ENCODE data around the gene SPEM3.
"Not testable (repeated sequence)": the region's sequence is repeated elsewhere in the genome, so short reads cannot be mapped to it uniquely, and the experiment has no call there.

The SPEM3 gene

DNA sequence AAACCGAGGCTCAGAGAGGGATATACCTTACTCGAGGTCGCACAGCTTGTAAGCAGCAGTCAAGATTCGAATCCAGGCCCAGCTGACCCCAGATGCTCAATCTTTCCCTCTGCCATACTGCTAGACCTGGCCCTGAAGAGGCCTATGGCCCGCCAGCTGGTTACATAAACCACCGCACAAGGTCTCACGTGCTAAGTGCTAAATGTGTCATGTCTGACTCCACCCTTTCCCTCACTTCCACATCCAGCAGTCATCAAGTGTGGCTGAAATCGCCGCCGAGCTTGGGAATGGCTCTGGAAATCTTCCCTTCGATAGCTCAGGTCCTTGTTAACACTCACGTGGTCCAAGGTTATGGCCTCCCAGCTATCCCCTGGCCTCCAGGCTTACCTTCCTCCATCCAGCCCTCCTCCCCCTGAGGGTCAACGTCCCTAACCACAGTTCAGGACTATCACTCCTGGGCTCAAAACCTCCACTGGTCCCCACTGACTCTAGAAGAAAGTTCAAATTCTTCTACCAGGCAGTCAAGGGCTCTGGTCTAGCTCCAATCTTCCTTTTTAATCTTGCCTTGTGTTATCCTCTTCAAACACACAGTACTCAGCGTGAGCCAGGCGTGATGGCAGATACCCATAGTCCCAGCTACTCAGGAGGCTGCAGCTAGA, 47.2 kb downstream of the SPEM3 start:
- peak overlapping the region; percentile 97 for H3K27ac ChIP-seq (ENCODE audit: low read length)
- H3K4me3 ChIP-seq (ENCODE audit: low read length in 2 of 2) = peak overlapping the region in 1 of 2 donors; percentile 92
- peak overlapping the region in 1 of 2 donors; percentile 51 for H3K9ac ChIP-seq (ENCODE audit: low read length in 2 of 2)
- peaks cover 54% of the 10 kb centered on the region for H3K4me1 ChIP-seq (ENCODE audit: control insufficient read depth, insufficient read depth, low read length)
- H3K9me3 ChIP-seq (ENCODE audit: control insufficient read depth in 2 of 2, low read length in 2 of 2) = no peaks in the 10 kb centered on the region
- no peaks in the 10 kb centered on the region for H3K27me3 ChIP-seq (ENCODE audit: control insufficient read depth in 1 of 2, insufficient read depth in 2 of 2, low read length in 2 of 2)
- H3K36me3 ChIP-seq (ENCODE audit: control insufficient read depth in 2 of 2, insufficient read depth in 2 of 2, low read length in 2 of 2) = peaks cover 0 to 2% of the 10 kb centered on the region in 2 donors

DNA sequence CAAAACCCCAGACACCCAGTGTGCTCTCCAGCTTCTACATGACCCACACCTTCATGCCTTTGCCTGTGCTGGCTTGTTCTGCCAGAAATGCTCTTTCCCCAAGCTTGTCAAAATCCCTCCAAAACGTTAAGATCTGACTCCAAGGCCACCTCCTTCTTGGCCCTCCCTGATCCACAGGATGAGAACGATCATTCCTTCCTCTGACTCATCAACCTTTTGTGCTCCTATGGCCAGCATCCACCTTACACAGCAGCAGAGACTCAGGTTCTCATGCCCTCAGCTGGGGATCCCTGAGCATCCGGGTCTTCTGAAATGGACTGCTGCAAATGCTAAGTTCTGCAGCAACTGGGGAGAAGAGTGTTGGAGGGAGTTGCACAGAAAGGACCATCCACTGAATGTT, 47.8 kb downstream of the SPEM3 start:
- Histone ChIP-seq H3K27me3 (ENCODE audit: control insufficient read depth in 1 of 2, insufficient read depth in 2 of 2, low read length in 2 of 2) (no peaks in the 10 kb centered on the region), H3K4me3 (ENCODE audit: low read length in 2 of 2) (peak overlapping the region in 1 of 2 donors; percentile 92), H3K4me1 (ENCODE audit: control insufficient read depth, insufficient read depth, low read length) (peaks cover 54% of the 10 kb centered on the region), H3K36me3 (ENCODE audit: control insufficient read depth in 2 of 2, insufficient read depth in 2 of 2, low read length in 2 of 2) (peaks cover 0 to 2% of the 10 kb centered on the region in 2 donors), H3K9me3 (ENCODE audit: control insufficient read depth in 2 of 2, low read length in 2 of 2) (no peaks in the 10 kb centered on the region), H3K9ac (ENCODE audit: low read length in 2 of 2) (peak overlapping the region in 1 of 2 donors; percentile 51), H3K27ac (ENCODE audit: low read length) (peak overlapping the region; percentile 97)

DNA sequence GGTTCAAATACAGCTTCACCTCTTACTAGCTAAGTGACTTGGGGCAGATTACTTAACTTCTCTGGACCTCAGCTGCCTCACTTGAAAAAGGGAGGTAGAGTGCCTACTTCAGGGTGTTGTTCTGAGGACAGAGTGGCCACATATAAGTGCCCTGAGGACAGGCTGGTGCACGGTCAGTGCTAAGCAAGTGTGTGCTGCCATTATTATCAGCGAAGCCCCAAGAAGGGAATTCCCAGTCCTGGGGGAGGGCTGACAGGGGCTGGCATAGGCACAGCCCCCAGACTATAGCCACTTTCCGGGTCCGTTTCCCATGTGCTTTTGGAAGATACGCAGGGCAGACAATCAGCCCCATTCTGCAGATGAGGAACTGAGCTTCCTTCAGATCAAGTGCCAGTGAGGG, 48.3 kb downstream of the SPEM3 start:
- no peaks in the 10 kb centered on the region for H3K9me3 ChIP-seq (ENCODE audit: control insufficient read depth in 2 of 2, low read length in 2 of 2)
- H3K9ac ChIP-seq (ENCODE audit: low read length in 2 of 2) = peak overlapping the region in 1 of 2 donors; percentile 51
- H3K36me3 ChIP-seq (ENCODE audit: control insufficient read depth in 2 of 2, insufficient read depth in 2 of 2, low read length in 2 of 2) = peaks cover 0 to 2% of the 10 kb centered on the region in 2 donors
- H3K27me3 ChIP-seq (ENCODE audit: control insufficient read depth in 1 of 2, insufficient read depth in 2 of 2, low read length in 2 of 2) = no peaks in the 10 kb centered on the region
- peak overlapping the region; percentile 97 for H3K27ac ChIP-seq (ENCODE audit: low read length)
- H3K4me3 ChIP-seq (ENCODE audit: low read length in 2 of 2) = peak overlapping the region; percentile 59 to 92
- peaks cover 51% of the 10 kb centered on the region for H3K4me1 ChIP-seq (ENCODE audit: control insufficient read depth, insufficient read depth, low read length)

DNA sequence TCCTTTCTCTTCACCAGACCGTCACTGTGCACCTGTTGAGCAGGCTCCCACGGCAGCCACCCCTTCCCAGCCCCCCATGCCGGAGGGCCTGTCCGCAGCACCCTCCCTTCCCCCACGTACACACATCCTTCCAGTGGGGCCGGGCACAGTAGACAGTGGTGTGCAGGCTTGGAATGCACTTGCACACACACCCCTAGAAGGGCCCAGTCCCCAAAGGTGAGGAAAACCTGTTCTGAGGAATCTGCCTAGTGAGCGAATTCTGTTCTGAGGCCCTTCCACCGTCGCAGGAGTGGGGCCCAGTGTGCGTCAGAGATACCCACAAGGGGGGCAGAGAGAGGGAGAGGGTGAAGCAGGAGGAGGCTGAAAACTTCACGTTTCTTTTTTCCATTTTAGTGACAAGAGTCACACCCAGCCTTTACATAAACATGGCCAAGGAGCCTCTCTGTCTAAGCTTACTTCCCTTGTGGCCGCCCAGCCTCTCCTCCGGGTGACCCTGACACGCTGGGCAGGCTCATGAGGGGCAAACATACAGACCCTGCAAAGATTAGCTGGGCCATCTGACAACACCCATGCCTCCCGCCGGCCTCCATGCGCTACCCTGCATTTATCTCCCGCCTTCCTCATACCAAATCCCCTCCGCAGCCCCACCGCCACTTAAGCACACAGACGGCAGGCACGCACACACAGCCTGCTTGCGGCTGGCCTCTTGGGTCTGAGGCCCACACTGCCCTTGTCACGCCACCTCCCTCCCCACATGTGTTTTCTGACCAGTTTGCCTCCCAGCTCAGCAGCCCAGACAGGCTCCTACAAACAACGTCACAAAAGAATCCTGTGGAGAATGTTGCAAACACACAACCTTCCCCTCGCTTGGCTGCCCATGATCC, 49.0 kb downstream of the SPEM3 start:
- Histone ChIP-seq H3K4me3 (ENCODE audit: low read length in 2 of 2) (peak overlapping the region; percentile 59 to 92), H3K9ac (ENCODE audit: low read length in 2 of 2) (peak overlapping the region; percentile 88 to 93), H3K27me3 (ENCODE audit: control insufficient read depth in 1 of 2, insufficient read depth in 2 of 2, low read length in 2 of 2) (no peaks in the 10 kb centered on the region), H3K36me3 (ENCODE audit: control insufficient read depth in 2 of 2, insufficient read depth in 2 of 2, low read length in 2 of 2) (peaks cover 0 to 2% of the 10 kb centered on the region in 2 donors), H3K9me3 (ENCODE audit: control insufficient read depth in 2 of 2, low read length in 2 of 2) (no peaks in the 10 kb centered on the region), H3K27ac (ENCODE audit: low read length) (peak overlapping the region; percentile 97), H3K4me1 (ENCODE audit: control insufficient read depth, insufficient read depth, low read length) (peaks cover 49% of the 10 kb centered on the region)

DNA sequence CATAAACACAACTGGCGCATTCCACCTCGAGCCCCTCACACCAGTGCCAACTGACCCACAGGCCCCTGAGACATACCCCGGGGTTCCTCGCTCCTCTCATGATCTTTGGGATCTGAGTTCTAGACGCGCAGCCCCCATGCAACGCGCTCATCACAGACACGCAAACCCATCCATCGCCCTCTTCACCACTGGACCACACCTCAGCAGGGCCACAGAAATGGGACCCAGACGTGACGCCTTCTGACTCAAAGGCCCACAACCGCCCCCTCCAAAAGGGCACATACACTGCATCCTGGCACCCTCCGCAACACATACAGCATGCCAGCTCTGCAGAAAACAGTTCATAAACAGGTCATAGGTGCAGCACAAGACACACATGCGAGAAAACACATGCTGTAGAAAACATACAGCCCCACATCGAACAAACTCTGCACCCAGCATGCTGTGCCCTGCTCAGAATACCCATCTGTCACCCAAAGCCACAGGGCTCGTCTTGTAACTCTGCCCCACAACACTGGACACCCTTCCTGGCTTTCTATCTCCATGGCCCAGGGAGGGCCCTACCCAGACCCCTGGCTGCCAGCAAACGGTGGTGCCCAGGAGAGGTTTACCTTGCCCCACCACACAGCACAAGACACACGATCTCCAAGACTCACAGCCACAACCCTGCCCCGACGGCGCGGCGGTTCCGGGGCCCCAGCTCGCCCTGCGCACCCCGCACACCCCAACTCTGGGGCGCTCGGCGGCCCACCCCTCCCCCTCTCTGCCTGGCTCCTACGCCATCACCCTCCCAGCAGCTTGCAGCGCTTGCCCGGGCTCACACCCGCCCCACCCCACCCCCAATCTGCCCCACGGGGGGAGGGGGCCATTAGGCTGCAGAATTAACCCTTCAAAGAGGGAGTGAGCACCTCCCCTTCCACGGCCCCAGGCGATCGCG, 49.9 kb downstream of the SPEM3 start:
- peaks cover 0 to 2% of the 10 kb centered on the region in 2 donors for H3K36me3 ChIP-seq (ENCODE audit: control insufficient read depth in 2 of 2, insufficient read depth in 2 of 2, low read length in 2 of 2)
- H3K4me3 ChIP-seq (ENCODE audit: low read length in 2 of 2) = peak overlapping the region; percentile 59 to 92
- H3K27ac ChIP-seq (ENCODE audit: low read length) = peak overlapping the region; percentile 97
- H3K9ac ChIP-seq (ENCODE audit: low read length in 2 of 2) = peak overlapping the region; percentile 88 to 93
- H3K9me3 ChIP-seq (ENCODE audit: control insufficient read depth in 2 of 2, low read length in 2 of 2) = no peaks in the 10 kb centered on the region
- peaks cover 57% of the 10 kb centered on the region for H3K4me1 ChIP-seq (ENCODE audit: control insufficient read depth, insufficient read depth, low read length)
- no peaks in the 10 kb centered on the region for H3K27me3 ChIP-seq (ENCODE audit: control insufficient read depth in 1 of 2, insufficient read depth in 2 of 2, low read length in 2 of 2)

DNA sequence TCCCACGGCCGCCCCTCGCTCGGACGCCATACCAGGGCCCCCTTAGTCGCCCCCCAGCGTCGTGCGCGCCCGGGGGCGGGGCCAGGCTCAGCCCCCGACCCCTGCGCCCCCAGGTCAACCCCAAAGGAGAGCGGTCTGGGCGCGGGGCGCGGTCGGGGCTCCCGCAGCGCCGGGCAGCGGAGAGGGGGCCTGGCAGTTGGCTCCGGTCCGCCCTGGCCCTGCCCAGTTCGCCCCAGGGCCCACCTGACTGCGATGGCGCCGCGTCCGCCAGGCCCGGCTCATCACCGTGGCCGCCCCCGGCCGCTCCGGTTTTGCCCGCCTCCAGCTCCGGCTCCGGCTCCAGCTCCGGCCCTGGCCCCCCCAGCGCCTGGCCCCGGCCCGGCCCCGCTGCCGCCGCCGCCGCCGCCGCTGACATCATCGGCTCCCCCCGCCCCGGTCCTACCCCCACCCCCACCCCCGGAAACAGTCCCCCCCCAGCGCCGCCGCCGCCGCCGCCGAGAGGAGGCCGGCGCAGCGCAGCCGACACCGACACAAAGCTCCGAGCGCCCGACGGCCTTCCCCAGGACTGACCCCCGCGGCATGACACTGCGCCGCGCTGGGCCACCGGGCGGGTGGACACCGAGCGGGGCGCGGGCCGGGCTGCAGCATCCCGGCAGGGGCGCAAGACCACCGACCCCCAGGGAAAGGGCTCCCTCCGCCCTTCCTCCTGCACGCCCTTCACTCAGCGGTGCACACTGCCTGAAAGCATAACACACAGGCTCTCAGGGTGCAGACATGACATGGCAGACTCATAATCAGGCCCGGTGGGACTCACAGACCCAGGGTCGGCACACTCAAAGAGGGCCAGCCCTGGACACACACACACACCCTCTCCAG, 50.8 kb downstream of the SPEM3 start, which contains the start of gene ZBTB4:
ZBTB4 (minus strand) TSS at position 419 of the 876 bp plus-strand sequence. CDS start 12,830 bp downstream, outside the sequence.
- H3K27ac ChIP-seq (ENCODE audit: low read length) = peak within 1 kb of the TSS; percentile 97
- H3K36me3 ChIP-seq (ENCODE audit: control insufficient read depth in 2 of 2, insufficient read depth in 2 of 2, low read length in 2 of 2) = peaks cover 0 to 2% of the 10 kb centered on the region in 2 donors
- peak within 1 kb of the TSS; percentile 90 to 93 for H3K9ac ChIP-seq (ENCODE audit: low read length in 2 of 2)
- no peaks in the 10 kb centered on the region for H3K27me3 ChIP-seq (ENCODE audit: control insufficient read depth in 1 of 2, insufficient read depth in 2 of 2, low read length in 2 of 2)
- peaks cover 55% of the 10 kb centered on the region for H3K4me1 ChIP-seq (ENCODE audit: control insufficient read depth, insufficient read depth, low read length)
- no peaks in the 10 kb centered on the region for H3K9me3 ChIP-seq (ENCODE audit: control insufficient read depth in 2 of 2, low read length in 2 of 2)
- H3K4me3 ChIP-seq (ENCODE audit: low read length in 2 of 2) = peak within 1 kb of the TSS; percentile 83 to 92

DNA sequence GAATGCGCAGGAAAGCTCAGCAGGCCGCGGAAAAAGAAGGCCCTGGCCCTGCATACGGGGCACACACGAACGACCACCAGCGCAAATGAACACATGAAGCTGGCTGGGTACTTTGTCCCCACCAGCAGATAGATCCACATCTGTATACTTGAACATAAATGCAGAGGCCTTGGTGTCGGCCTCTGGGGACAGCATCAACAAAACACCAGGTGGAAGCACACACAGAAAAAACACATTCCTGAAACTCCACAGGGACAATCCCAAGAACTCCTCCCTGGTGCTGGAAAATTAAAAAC, 51.4 kb downstream of the SPEM3 start:
- peak overlapping the region; percentile 73 to 90 for H3K9ac ChIP-seq (ENCODE audit: low read length in 2 of 2)
- peak overlapping the region; percentile 94 for H3K27ac ChIP-seq (ENCODE audit: low read length)
- H3K9me3 ChIP-seq (ENCODE audit: control insufficient read depth in 2 of 2, low read length in 2 of 2) = no peaks in the 10 kb centered on the region
- H3K27me3 ChIP-seq (ENCODE audit: control insufficient read depth in 1 of 2, insufficient read depth in 2 of 2, low read length in 2 of 2) = no peaks in the 10 kb centered on the region
- H3K36me3 ChIP-seq (ENCODE audit: control insufficient read depth in 2 of 2, insufficient read depth in 2 of 2, low read length in 2 of 2) = peaks cover 0 to 2% of the 10 kb centered on the region in 2 donors
- H3K4me1 ChIP-seq (ENCODE audit: control insufficient read depth, insufficient read depth, low read length) = peaks cover 57% of the 10 kb centered on the region
- H3K4me3 ChIP-seq (ENCODE audit: low read length in 2 of 2) = peak overlapping the region; percentile 83 to 87

DNA sequence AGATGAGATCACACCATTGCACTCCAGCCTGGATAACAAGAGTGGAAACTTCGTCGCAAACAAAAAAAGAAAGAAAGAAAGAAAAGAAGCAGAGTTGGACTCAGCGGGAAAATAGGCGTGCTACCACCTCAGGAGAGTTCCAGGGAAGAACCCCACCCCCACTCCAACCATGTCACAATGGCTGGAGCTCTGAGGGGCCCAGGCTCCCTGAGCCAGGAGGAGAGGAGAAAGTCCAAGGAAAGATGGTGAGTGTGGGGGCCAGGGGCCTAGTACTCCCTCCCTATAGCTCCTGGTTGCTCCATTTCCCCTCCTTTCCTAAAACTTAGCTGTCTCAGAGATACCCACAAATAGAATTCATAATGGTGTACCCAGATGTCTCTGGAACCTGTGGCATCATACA, 52.6 kb downstream of the SPEM3 start, which contains the start of gene SLC35G6:
SLC35G6 (plus strand) TSS at position 172 of the 400 bp plus-strand sequence; CDS start at position 243, 71 bp downstream.
- H3K9ac ChIP-seq (ENCODE audit: low read length in 2 of 2) = peak within 1 kb of the TSS in 1 of 2 donors; percentile 73
- not testable (repeated sequence) for H3K9me3 ChIP-seq (ENCODE audit: control insufficient read depth in 2 of 2, low read length in 2 of 2); H3K27me3 ChIP-seq (ENCODE audit: control insufficient read depth in 1 of 2, insufficient read depth in 2 of 2, low read length in 2 of 2); H3K36me3 ChIP-seq (ENCODE audit: control insufficient read depth in 2 of 2, insufficient read depth in 2 of 2, low read length in 2 of 2)
- H3K27ac ChIP-seq (ENCODE audit: low read length) = peak within 1 kb of the TSS; percentile 94
- peak within 1 kb of the TSS in 1 of 2 donors; percentile 87 for H3K4me3 ChIP-seq (ENCODE audit: low read length in 2 of 2)
- H3K4me1 ChIP-seq (ENCODE audit: control insufficient read depth, insufficient read depth, low read length) = peaks cover 56% of the 10 kb centered on the region

DNA sequence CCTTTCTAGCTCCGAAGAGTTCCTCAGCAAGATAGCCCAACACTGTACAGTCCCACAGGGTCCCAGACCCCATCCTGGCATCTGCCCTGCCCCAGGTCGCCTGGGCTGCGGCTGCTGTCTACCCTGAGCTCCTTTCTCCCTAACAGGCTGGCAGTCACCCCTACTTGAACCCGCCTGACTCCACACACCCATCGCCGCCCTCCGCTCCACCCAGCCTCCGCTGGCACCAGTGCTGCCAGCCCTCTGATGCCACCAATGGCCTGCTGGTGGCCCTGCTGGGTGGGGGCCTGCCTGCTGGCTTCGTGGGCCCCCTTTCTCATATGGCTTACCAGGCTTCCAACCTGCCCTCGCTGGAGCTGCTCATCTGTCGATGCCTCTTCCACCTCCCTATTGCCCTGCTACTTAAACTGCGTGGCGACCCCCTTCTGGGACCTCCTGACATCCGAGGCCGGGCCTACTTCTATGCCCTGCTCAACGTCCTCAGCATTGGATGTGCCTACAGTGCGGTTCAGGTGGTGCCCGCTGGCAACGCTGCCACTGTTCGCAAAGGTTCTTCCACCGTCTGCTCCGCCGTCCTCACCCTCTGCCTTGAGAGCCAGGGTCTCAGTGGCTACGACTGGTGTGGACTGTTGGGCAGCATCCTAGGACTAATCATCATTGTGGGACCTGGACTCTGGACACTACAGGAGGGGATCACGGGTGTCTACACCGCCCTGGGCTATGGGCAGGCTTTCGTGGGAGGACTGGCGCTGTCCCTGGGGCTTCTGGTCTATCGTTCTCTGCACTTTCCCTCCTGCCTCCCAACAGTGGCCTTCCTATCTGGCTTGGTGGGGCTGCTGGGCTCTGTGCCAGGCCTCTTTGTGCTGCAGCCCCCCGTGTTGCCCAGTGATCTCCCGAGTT, 53.4 kb downstream of the SPEM3 start:
- Histone ChIP-seq H3K27ac (ENCODE audit: low read length) (peak overlapping the region; percentile 100), H3K4me1 (ENCODE audit: control insufficient read depth, insufficient read depth, low read length) (peaks cover 54% of the 10 kb centered on the region)
- not testable (repeated sequence) for H3K4me3 ChIP-seq (ENCODE audit: low read length in 2 of 2); H3K27me3 ChIP-seq (ENCODE audit: control insufficient read depth in 1 of 2, insufficient read depth in 2 of 2, low read length in 2 of 2); H3K9me3 ChIP-seq (ENCODE audit: control insufficient read depth in 2 of 2, low read length in 2 of 2); H3K9ac ChIP-seq (ENCODE audit: low read length in 2 of 2); H3K36me3 ChIP-seq (ENCODE audit: control insufficient read depth in 2 of 2, insufficient read depth in 2 of 2, low read length in 2 of 2)
